Sigmoid colon (tissue), 7 donors: Measurements from ENCODE around the gene MPV17L2. TPM values are rescaled to one million over a fixed set of nuclear protein-coding genes. Genes with fewer than 3 reads are reported as not detected.

Experiments used
- DNase-seq: peaks from one replicate; pipeline ENCODE4 v3.0.0-alpha.2; 2019
- H3K27ac ChIP-seq, 4 donors: fragments of 200-600 bp; sonication (generic); one replicate each; pipeline ENCODE4 v1.5.1; 2016 to 2019; ENCODE audit warnings: mild to moderate bottlenecking in 1 of 4
- H3K27me3 ChIP-seq, 3 donors: fragments of 200-600 bp; sonication (generic); one replicate each; pipeline ENCODE4 v1.5.1; 2019; ENCODE audit warnings: mild to moderate bottlenecking in 1 of 3
- H3K36me3 ChIP-seq, 4 donors: fragments of 200-600 bp; sonication (generic); one replicate each; pipeline ENCODE4 v1.5.1; 2016 to 2019
- H3K4me1 ChIP-seq, 4 donors: fragments of 200-600 bp; sonication (generic); one replicate each; pipeline ENCODE4 v1.5.1; 2017 to 2019
- H3K4me3 ChIP-seq, 4 donors: fragments of 200-600 bp; sonication (generic); one replicate each; pipeline ENCODE4 v1.5.1; 2017 to 2019; ENCODE audit warnings: mild to moderate bottlenecking in 2 of 4, moderate library complexity in 1 of 4
- H3K9me3 ChIP-seq, 4 donors: fragments of 200-600 bp in 3 of 4; sonication (generic) in 3 of 4; one replicate each; pipeline versions ENCODE4 v1.5.1 to v1.6.1; 2013 to 2019
- CTCF ChIP-seq, 4 experiments: fragments of 450-650 bp in 3 of 4; fragments of 200-600 bp in 1 of 4; IDR thresholded peaks; one replicate each; pipeline ENCODE4 v1.5.1; 2016 to 2019; ENCODE audit warnings: antibody characterized with exemption in 4 of 4, mild to moderate bottlenecking in 3 of 4, moderate library complexity in 2 of 4
- EP300 ChIP-seq, 4 donors: sonication (generic); formaldehyde crosslinking; IDR thresholded peaks; one replicate each; pipeline ENCODE4 v1.6.1; 2017; ENCODE audit warnings: antibody characterized with exemption in 4 of 4
- POLR2A ChIP-seq, 2 donors: fragments of 450-650 bp; IDR thresholded peaks; one replicate each; pipeline ENCODE4 v1.6.1; 2016; ENCODE audit warnings: antibody characterized with exemption in 2 of 2, mild to moderate bottlenecking in 2 of 2, moderate library complexity in 2 of 2
- POLR2AphosphoS5 ChIP-seq, 4 donors: sonication (generic); formaldehyde crosslinking; IDR thresholded peaks; one replicate each; pipeline ENCODE4 v1.6.1; 2017; ENCODE audit warnings: antibody characterized with exemption in 4 of 4
- WGBS, 2 donors: extraction: QIAGEN DNeasy Blood & Tissue Kit; methylation state at CpG; one replicate each; pipeline ENCODE4 v1.1.7; 2013; 5-methylcytosine and 5-hydroxymethylcytosine counted together
- intact Hi-C: fragments of 100-400 bp; cut with DNase I; formaldehyde crosslinking; loops from one replicate; pipeline ENCODE4 v1.15.1; 2023
- polyA plus RNA-seq, 3 donors: library from polyadenylated mRNA; stranded (reverse); fragments of 200-250 nt; gene quantifications; one replicate each; pipeline ENCODE4 v1.2.3, GENCODE V29; 2013
- total RNA-seq, 4 donors: library from RNA; depleted of rRNA; stranded (reverse); fragments of >200 nt; gene quantifications; one replicate each; pipeline ENCODE4 v1.1.0, GENCODE V29; 2016
- donor health status: healthy with polysubstance abuse.
- donor health status: Bipolar disorder and iron deficiency.
- donor health status: healthy.

The MPV17L2 gene
- total and polyA plus RNA-seq, 7 donors, result 9.0 to 37.3 (median 18.9) TPM

GRCh38 chr19:18160493-18160970, 32.5 kb upstream of the MPV17L2 start:
- H3K9me3 ChIP-seq, result no peaks in the 10 kb centered on the region
- no peak for DNase-seq
- no peaks in the 10 kb centered on the region for H3K27me3 ChIP-seq
- H3K36me3 ChIP-seq, result peaks cover 0 to 42% (median 22%) of the 10 kb centered on the region in 4 donors
- H3K27ac ChIP-seq, result peak overlapping the region; percentile 71 to 77 (median 74)
- H3K4me3 ChIP-seq, result peak overlapping the region in 3 of 4 donors; percentile 40 to 52 (median 50)
- intact Hi-C loops, result loop anchor here (2.0 to 5.0 kb wide), 2 partner anchors 48 to 153 kb away; partner anchors contain the start of gene ARRDC2
- WGBS, 2 donors, result 72 to 81% methylated on average over 13 of the region's 13 CpGs
- TF ChIP-seq EP300 (IDR thresholded peaks at IDR 0.05) (no peak), CTCF (IDR thresholded peaks at IDR 0.05) (no peak), POLR2AphosphoS5 (IDR thresholded peaks at IDR 0.05) (no peak), POLR2A (IDR thresholded peaks at IDR 0.05) (no peak)
- H3K4me1 ChIP-seq, result peaks cover 0 to 42% (median 41%) of the 10 kb centered on the region in 4 donors

GRCh38 chr19:18160971-18161635, 31.9 kb upstream of the MPV17L2 start:
- Histone ChIP-seq H3K36me3 (peaks cover 3 to 42% (median 22%) of the 10 kb centered on the region in 4 donors), H3K4me1 (peaks cover 0 to 36% (median 35%) of the 10 kb centered on the region in 4 donors), H3K4me3 (peak overlapping the region in 3 of 4 donors; percentile 40 to 52 (median 50)), H3K9me3 (no peaks in the 10 kb centered on the region), H3K27ac (peak overlapping the region; percentile 71 to 77 (median 74)), H3K27me3 (no peaks in the 10 kb centered on the region)
- 3 to 6% methylated on average over 66 of the region's 66 CpGs for WGBS, 2 donors
- TF ChIP-seq EP300 (IDR thresholded peaks at IDR 0.05), result no peak
- no peak for TF ChIP-seq POLR2A (IDR thresholded peaks at IDR 0.05)
- TF ChIP-seq CTCF (IDR thresholded peaks at IDR 0.05), result peak in 1 of 4 experiments; percentile 61
- no peak for TF ChIP-seq POLR2AphosphoS5 (IDR thresholded peaks at IDR 0.05)
- intact Hi-C loops, result loop anchor here (2.0 to 5.0 kb wide), 2 partner anchors 48 to 154 kb away; partner anchors contain the start of gene ARRDC2
- peak; percentile 83 for DNase-seq

- intact Hi-C loops, result loop anchor here (2.0 to 5.0 kb wide), 2 partner anchors 49 to 154 kb away; partner anchors contain the start of gene ARRDC2
- WGBS, 2 donors, result 62 to 71% methylated on average over 19 of the region's 19 CpGs
- TF ChIP-seq CTCF (IDR thresholded peaks at IDR 0.05), result no peak
- H3K9me3 ChIP-seq, result no peaks in the 10 kb centered on the region
- H3K27me3 ChIP-seq, result no peaks in the 10 kb centered on the region
- peak overlapping the region in 2 of 4 donors; percentile 73 to 75 for H3K27ac ChIP-seq
- DNase-seq, result no peak
- peaks cover 7 to 46% (median 26%) of the 10 kb centered on the region in 4 donors for H3K36me3 ChIP-seq
- H3K4me1 ChIP-seq, result peaks cover 0 to 31% (median 30%) of the 10 kb centered on the region in 4 donors
- H3K4me3 ChIP-seq, result peak overlapping the region in 3 of 4 donors; percentile 40 to 52 (median 50)
These were observed 31.4 kb upstream of the MPV17L2 start for GRCh38 chr19:18161636-18162002.

GRCh38 chr19:18164072-18164471, 28.9 kb upstream of the MPV17L2 start:
- no peak overlapping the region for H3K4me3 ChIP-seq
- peaks cover 0 to 19% (median 15%) of the 10 kb centered on the region in 4 donors for H3K4me1 ChIP-seq
- WGBS, 2 donors, result 97% methylated on average over 7 of the region's 7 CpGs
- peaks cover 15 to 70% (median 41%) of the 10 kb centered on the region in 4 donors for H3K36me3 ChIP-seq
- no peak for TF ChIP-seq POLR2AphosphoS5 (IDR thresholded peaks at IDR 0.05)
- no peak for TF ChIP-seq CTCF (IDR thresholded peaks at IDR 0.05)
- TF ChIP-seq EP300 (IDR thresholded peaks at IDR 0.05), result no peak
- no peak for TF ChIP-seq POLR2A (IDR thresholded peaks at IDR 0.05)
- DNase-seq, result no peak
- no peaks in the 10 kb centered on the region for H3K9me3 ChIP-seq
- H3K27ac ChIP-seq, result no peak overlapping the region
- H3K27me3 ChIP-seq, result no peaks in the 10 kb centered on the region
- intact Hi-C loops, result loop anchor here (5.0 kb wide), 1 partner anchor 157 kb away; the partner anchor contains the start of gene ARRDC2
